GM20000 (cell line): Measurements from ENCODE around the gene DIPK1C.

Source experiments
- DNase-seq: peaks from one replicate; pipeline ENCODE4 v3.0.0; 2012; ENCODE audit warnings: low spot score
- CTCF ChIP-seq: IDR thresholded peaks from 2 replicates; pipeline ENCODE4 v1.5.1; 2012; ENCODE audit warnings: mild to moderate bottlenecking, control low read depth; ENCODE audit errors: extremely low read depth, missing control alignments

The DIPK1C gene

DNA sequence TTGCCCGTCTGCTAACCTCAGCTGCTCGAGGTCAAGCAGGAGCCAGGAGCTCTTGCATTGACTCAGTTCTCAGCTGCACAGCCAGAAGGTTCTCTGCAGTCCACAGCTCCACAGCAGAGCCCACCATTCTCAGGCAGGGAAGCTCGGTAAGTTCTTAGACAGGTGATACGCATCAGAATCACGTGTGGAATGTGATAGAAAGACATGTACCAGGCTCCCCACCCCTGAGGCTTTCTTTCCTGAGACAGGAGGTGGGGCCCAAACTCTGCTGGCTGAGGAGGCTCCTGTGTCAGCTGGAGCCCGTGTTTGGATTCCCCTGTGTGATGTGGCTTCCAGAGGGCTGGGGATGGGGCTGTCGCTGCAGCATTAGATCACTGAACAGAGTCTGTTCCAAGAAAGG is 28.0 kb downstream of the DIPK1C start:
- no peak for TF ChIP-seq CTCF
- DNase-seq = no peak

DNA sequence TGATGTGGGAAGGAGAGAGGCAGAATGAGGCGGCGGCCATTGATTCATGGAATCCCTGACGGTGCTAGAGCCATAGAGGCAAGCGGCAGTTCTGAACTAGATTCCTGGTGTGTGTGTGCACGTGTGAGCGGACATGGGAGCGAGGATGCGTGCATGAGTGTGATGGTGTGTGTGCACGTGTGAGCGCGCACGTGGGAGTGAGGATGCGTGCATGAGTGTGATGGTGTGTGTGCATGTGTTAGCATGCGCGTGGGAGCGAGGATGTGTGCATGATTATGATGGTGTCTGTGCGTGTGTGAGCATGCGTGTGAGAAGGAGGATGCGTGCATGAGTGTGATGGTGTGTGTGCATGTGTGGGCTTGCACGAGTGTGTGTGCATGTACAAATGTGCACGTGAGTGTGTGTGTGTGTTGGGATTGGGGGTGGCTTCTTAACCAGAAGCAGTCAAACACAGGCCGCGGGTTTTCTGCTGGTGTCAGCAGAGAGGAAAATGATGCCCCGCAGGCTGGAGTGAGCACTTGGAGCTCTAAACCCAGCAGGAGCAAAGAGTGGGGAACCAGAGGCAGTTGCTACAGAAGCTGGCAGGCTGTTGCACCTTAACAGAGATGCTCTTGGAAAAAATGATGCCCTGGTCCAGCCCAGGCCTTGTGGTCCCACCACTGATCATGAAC is 29.5 kb downstream of the DIPK1C start:
- TF ChIP-seq CTCF = no peak
- no peak for DNase-seq

GRCh38 chr18:74425876-74426275 is 31.2 kb downstream of the DIPK1C start:
- DNase-seq = no peak
- TF ChIP-seq CTCF = no peak

DNA sequence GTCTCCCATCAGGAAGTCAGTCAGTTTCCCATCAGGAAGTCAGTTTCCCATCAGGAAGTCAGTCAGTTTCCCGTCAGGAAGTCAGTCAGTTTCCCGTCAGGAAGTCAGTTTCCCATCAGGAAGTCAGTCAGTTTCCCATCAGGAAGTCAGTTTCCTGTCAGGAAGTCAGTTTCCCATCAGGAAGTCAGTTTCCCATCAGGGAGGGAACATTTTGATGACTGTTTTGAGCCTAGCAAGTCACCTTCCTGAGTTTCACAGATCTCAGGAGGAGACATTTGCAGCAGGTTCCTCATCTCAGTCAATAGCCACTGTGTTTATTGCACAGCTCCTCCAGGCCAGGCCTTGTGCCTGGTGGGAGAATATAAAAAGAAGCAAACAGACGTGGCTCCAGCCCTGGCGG is 31.9 kb downstream of the DIPK1C start:
- no peak for DNase-seq
- TF ChIP-seq CTCF = no peak

- TF ChIP-seq CTCF = no peak
- DNase-seq = no peak
Observed at GRCh38 chr18:74422541-74422940, 34.6 kb downstream of the DIPK1C start.

DNA sequence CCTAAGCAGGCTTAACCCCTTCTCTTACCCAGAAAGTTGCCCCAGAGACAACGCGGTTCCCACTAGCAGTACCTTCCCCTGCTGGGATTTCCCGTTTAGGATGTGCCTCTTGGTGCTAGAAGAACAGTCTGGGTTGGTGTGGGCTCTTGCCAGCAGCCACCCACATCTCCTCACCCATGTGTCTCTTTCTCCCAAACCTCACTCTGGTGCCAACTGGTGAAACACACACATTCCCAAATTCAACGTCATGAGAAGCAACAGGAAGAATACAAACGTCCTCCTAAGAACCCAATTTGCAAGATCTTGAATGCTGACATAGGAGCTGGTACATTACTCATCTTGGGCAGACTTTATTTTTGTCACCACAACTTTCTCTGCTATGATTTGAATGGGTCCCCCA is 36.2 kb downstream of the DIPK1C start:
- no peak for TF ChIP-seq CTCF
- no peak for DNase-seq

DNA sequence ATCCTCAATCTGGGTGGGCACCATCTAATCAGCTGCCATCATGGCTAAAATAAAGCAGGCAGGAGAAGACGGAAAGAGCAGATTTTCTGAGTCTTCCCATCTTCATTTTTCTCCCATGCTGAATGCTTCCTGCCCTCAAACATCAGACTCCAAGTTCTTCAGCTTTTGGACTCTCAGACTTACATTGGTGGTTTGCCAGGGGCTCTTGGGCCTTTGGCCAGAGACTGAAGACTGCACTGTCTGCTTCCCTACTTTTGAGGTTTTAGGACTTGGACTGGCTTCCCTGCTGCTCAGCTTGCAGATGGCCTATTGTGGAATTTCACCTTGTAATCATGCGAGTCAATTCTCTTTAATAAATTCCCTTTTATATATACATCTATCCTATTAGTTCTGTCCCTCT is 36.6 kb downstream of the DIPK1C start:
- DNase-seq = no peak
- TF ChIP-seq CTCF = no peak

- TF ChIP-seq CTCF = no peak
- no peak for DNase-seq
Observed at GRCh38 chr18:74419761-74420160, 37.3 kb downstream of the DIPK1C start.
